ENCODE data around the gene BGN.

DNA sequence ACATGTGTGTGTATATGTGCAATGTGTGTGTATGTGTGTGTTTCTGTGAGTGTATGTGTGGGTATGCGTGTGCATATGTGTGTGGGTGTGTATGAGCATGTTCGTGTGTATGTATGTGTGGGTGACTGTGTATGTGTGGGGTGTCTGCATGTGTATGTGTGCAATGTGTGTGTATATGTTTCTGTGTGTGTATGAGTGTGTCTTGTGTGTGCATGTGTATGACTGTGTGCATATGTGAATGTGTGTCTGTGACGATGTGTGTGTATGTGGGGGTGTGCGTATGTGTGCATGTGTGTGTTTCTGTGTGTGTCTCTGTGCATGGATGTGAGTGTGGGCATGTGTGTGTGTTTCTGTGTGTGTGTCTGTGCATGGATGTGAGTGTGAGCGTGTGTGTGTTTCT is 18.5 kb downstream of the BGN start:
- no peak for TF ChIP-seq POLR2A (IDR thresholded peaks at IDR 0.05)
- TF ChIP-seq, protein P1, sequence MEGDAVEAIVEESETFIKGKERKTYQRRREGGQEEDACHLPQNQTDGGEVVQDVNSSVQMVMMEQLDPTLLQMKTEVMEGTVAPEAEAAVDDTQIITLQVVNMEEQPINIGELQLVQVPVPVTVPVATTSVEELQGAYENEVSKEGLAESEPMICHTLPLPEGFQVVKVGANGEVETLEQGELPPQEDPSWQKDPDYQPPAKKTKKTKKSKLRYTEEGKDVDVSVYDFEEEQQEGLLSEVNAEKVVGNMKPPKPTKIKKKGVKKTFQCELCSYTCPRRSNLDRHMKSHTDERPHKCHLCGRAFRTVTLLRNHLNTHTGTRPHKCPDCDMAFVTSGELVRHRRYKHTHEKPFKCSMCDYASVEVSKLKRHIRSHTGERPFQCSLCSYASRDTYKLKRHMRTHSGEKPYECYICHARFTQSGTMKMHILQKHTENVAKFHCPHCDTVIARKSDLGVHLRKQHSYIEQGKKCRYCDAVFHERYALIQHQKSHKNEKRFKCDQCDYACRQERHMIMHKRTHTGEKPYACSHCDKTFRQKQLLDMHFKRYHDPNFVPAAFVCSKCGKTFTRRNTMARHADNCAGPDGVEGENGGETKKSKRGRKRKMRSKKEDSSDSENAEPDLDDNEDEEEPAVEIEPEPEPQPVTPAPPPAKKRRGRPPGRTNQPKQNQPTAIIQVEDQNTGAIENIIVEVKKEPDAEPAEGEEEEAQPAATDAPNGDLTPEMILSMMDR (IDR thresholded peaks at IDR 0.05 in 4 of 5, conservative IDR thresholded peaks at IDR 0.05 in 1 of 5): no peak

Data from gastrocnemius medialis (tissue), 4 donors.